Activated CD4-positive, alpha-beta memory T cell treated with anti-CD3 and anti-CD28 coated beads for 36 hours (primary cell): ENCODE data around the gene NFIX. TPM values are rescaled to one million over a fixed set of nuclear protein-coding genes. Genes with fewer than 3 reads are reported as not detected.

Experiments used
- CTCF ChIA-PET: fragments of 350-600 bp; sonication (Branson Sonifier 250); formaldehyde crosslinking; loops from one replicate; lab custom pipeline; 2021; ENCODE audit warnings: antibody characterized with exemption, inconsistent platforms; lab: Charles Lee
- POLR2A ChIA-PET: fragments of 350-600 bp; sonication (Branson Sonifier 250); formaldehyde crosslinking; loops from one replicate; lab custom pipeline; 2021; ENCODE audit warnings: antibody characterized with exemption; lab: Charles Lee
- DNase-seq: peaks from one replicate; pipeline ENCODE4 v3.0.0-alpha.2; 2020
- H3K27ac Mint-ChIP-seq: one replicate; pipeline ENCODE4 v1.8.0; 2021; ENCODE audit warnings: mixed read lengths
- H3K27me3 Mint-ChIP-seq: one replicate; pipeline ENCODE4 v1.8.0; 2021; ENCODE audit warnings: mixed read lengths
- H3K36me3 Mint-ChIP-seq: one replicate; pipeline ENCODE4 v1.8.0; 2021; ENCODE audit warnings: mixed read lengths
- H3K4me1 Mint-ChIP-seq: one replicate; pipeline ENCODE4 v1.8.0; 2021; ENCODE audit warnings: low read depth, mixed read lengths
- H3K4me3 Mint-ChIP-seq: one replicate; pipeline ENCODE4 v1.8.0; 2021; ENCODE audit warnings: mild to moderate bottlenecking, mixed read lengths
- H3K9me3 Mint-ChIP-seq: one replicate; pipeline ENCODE4 v1.8.0; 2021; ENCODE audit warnings: mixed read lengths
- intact Hi-C: fragments of 100-400 bp; cut with micrococcal nuclease; formaldehyde crosslinking; loops from one replicate; pipeline ENCODE4 v1.15.1; 2023
- total RNA-seq, 2 experiments: library from RNA; stranded (reverse); gene quantifications; one replicate each; pipeline ENCODE4 v1.2.3, GENCODE V29; 2021

The NFIX gene
- total RNA-seq, 2 experiments from 2014 or later = 1.6 to 2.0 TPM

GRCh38 chr19:13004273-13004672 lies 9.0 kb downstream of the NFIX start:
- intact Hi-C loops = no loop called here
- H3K9me3 Mint-ChIP-seq = no peaks in the 10 kb centered on the region
- no peaks in the 10 kb centered on the region for H3K36me3 Mint-ChIP-seq
- no peak overlapping the region for H3K4me3 Mint-ChIP-seq
- peaks cover 7% of the 10 kb centered on the region for H3K27me3 Mint-ChIP-seq
- DNase-seq = no peak
- ChIA-PET CTCF (interaction anchor here (0.6 to 5.2 kb wide), 4 partner anchors 13 to 89 kb away, joined by 3 to 26 read pairs (median 4); no protein-coding TSS in a partner anchor), POLR2A (no interaction called here)
- H3K27ac Mint-ChIP-seq = no peak overlapping the region
- H3K4me1 Mint-ChIP-seq = no peaks in the 10 kb centered on the region

GRCh38 chr19:13005253-13005652 lies 10.0 kb downstream of the NFIX start:
- CTCF ChIA-PET = interaction anchor here (0.8 to 5.2 kb wide), 6 partner anchors 26 to 88 kb away, joined by 3 to 26 read pairs (median 5); no protein-coding TSS in a partner anchor
- Mint-ChIP-seq H3K4me3 (no peak overlapping the region), H3K27ac (no peak overlapping the region), H3K36me3 (no peaks in the 10 kb centered on the region), H3K4me1 (no peaks in the 10 kb centered on the region), H3K9me3 (no peaks in the 10 kb centered on the region), H3K27me3 (peaks cover 11% of the 10 kb centered on the region)
- intact Hi-C loops = no loop called here
- POLR2A ChIA-PET = no interaction called here
- DNase-seq = no peak

DNA sequence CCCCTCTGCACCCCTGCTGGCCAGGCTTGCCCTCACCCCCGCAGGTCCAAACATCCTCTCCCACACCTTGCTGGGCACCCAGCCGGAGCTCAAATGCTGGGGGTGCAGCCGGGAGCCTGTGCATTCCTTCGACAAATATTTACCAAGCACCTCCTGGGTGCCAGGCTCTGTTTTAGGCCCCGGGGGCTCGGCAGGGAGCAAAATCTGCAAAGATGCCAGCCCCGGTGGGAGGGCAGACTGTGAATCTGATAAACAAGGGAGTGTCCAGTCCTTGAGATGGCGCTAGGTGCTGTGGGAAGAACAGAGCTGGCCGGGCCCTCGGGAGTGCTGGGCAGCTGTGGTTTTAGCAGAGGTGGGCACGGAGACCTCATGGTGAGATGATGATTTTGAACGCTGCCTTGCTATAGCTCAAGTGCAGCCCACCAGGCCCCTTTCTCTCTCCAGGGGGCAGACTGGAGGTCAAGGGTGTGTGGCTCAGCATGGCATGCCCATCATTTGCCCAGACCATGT lies 10.6 kb downstream of the NFIX start:
- Mint-ChIP-seq H3K4me1 (no peaks in the 10 kb centered on the region), H3K27ac (no peak overlapping the region), H3K4me3 (no peak overlapping the region), H3K9me3 (no peaks in the 10 kb centered on the region), H3K27me3 (peaks cover 17% of the 10 kb centered on the region), H3K36me3 (no peaks in the 10 kb centered on the region)
- intact Hi-C loops = no loop called here
- no peak for DNase-seq
- CTCF ChIA-PET = interaction anchor here (1.4 to 5.2 kb wide), 5 partner anchors 28 to 88 kb away, joined by 5 to 26 read pairs (median 8); no protein-coding TSS in a partner anchor
- POLR2A ChIA-PET = no interaction called here

GRCh38 chr19:13006431-13007281 lies 11.4 kb downstream of the NFIX start:
- no peaks in the 10 kb centered on the region for H3K9me3 Mint-ChIP-seq
- no peak for DNase-seq
- H3K27me3 Mint-ChIP-seq = peaks cover 24% of the 10 kb centered on the region
- ChIA-PET CTCF (interaction anchor here (1.4 to 5.2 kb wide), 4 partner anchors 27 to 88 kb away, joined by 5 to 26 read pairs (median 8); no protein-coding TSS in a partner anchor), POLR2A (no interaction called here)
- H3K36me3 Mint-ChIP-seq = no peaks in the 10 kb centered on the region
- peaks cover 3% of the 10 kb centered on the region for H3K4me1 Mint-ChIP-seq
- no peak overlapping the region for H3K4me3 Mint-ChIP-seq
- no peak overlapping the region for H3K27ac Mint-ChIP-seq
- intact Hi-C loops = no loop called here

GRCh38 chr19:13007292-13008045 lies 12.2 kb downstream of the NFIX start:
- Mint-ChIP-seq H3K36me3 (no peaks in the 10 kb centered on the region), H3K27me3 (peaks cover 31% of the 10 kb centered on the region), H3K9me3 (no peaks in the 10 kb centered on the region), H3K4me1 (peaks cover 6% of the 10 kb centered on the region), H3K27ac (no peak overlapping the region), H3K4me3 (no peak overlapping the region)
- intact Hi-C loops = no loop called here
- ChIA-PET CTCF (interaction anchor here (1.5 to 2.0 kb wide), 2 partner anchors 30 to 87 kb away, joined by 8 read pairs; no protein-coding TSS in a partner anchor), POLR2A (no interaction called here)
- no peak for DNase-seq

DNA sequence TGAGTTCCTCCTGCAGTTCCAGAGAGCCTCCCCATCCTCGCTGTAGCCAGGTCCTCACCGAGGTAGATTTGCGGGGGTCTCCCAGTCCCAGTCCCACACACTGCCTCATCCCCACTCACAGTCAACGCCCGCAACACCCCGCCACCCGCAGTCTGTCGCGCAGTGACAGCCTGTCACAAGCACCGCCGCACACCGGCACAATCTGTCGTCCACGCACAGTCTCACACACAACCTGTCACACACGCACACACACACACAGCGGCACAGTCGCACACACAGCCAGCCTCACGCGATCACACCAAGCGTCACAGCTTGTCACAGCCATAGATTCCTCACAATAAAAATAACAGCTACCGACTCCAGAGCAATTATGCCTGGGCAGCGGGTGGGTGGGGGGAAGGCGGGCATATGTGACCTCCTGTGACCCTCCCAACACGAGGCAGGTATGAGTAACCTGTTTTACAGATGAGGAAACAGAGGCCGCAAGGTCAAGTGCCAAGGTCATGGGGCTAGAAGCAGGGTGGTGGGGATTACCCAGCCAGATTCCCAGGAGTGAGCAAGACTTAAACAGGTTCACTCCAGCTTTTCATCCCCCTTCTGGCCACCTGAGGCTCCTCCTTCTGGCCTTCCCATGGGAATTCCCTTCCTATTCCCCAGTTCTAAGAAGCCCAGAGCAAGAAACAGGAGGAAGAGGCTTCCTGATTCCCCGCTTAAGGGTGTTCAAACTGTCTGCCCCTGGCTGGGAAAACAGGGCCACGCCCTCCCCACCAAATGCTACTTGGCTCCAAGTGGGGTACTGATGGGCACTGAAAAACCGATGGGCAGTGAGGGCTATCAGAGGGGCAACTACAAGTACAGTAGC lies 13.9 kb downstream of the NFIX start:
- Mint-ChIP-seq H3K27ac (no peak overlapping the region), H3K4me3 (no peak overlapping the region), H3K36me3 (peaks cover 2% of the 10 kb centered on the region), H3K4me1 (peaks cover 20% of the 10 kb centered on the region), H3K27me3 (peaks cover 43% of the 10 kb centered on the region), H3K9me3 (no peaks in the 10 kb centered on the region)
- no peak for DNase-seq
- intact Hi-C loops = no loop called here
- ChIA-PET CTCF (no interaction called here), POLR2A (no interaction called here)

DNA sequence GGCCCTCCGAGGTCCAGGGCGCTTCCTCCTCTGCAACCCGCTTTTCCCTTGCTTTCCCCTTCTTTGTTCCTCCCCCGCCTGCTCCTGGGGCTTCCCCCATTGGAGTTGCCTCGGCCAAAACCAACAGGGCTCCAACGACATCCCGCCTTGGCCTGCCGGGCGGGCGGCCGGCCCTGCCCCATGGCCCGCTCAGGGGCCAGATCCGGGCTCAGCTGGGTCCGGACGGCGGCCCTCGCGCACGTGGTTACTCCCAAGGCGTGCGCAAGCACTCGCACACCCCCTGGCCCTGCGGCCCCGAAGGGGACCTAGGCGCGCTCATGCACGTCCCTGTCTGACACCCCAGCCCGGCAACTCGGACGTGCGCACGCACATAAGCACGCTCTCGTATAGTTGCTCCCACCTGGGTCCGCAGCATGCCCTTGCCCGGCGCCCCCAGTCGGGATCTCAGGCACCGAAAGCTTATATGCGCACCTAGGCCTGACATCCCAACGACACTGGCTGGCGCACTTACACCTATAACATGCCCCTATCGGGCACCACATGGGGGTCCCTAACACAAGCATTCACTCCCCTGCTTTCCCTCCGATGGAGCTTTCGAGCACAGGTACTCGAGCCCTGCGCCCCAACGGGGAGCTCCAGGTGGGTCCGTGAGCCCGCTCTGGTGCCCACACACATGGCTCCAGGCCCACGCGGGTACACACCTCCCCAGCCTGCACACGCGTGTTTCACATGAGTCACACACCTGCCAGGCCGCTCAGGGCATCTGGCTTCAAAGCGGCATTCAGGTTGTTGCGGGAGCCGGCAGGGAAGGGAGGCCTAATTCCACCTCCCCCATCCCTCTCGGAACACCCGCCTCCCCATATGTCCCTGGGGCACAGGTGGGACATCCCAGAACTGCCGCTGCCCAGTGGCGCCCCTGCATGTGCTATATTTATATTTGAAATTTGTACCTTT lies 15.0 kb downstream of the NFIX start:
- no peak for DNase-seq
- no peaks in the 10 kb centered on the region for H3K9me3 Mint-ChIP-seq
- H3K4me3 Mint-ChIP-seq = no peak overlapping the region
- H3K36me3 Mint-ChIP-seq = peaks cover 2% of the 10 kb centered on the region
- intact Hi-C loops = no loop called here
- peaks cover 52% of the 10 kb centered on the region for H3K27me3 Mint-ChIP-seq
- ChIA-PET POLR2A (no interaction called here), CTCF (interaction anchor here (0.7 to 2.1 kb wide), 3 partner anchors 11 to 84 kb away, joined by 3 to 8 read pairs (median 3); no protein-coding TSS in a partner anchor)
- no peak overlapping the region for H3K27ac Mint-ChIP-seq
- H3K4me1 Mint-ChIP-seq = peaks cover 21% of the 10 kb centered on the region

GRCh38 chr19:13010992-13011652 lies 15.8 kb downstream of the NFIX start:
- Mint-ChIP-seq H3K36me3 (peaks cover 2% of the 10 kb centered on the region), H3K27me3 (peaks cover 58% of the 10 kb centered on the region), H3K9me3 (no peaks in the 10 kb centered on the region), H3K4me3 (no peak overlapping the region), H3K27ac (no peak overlapping the region), H3K4me1 (peaks cover 21% of the 10 kb centered on the region)
- ChIA-PET POLR2A (no interaction called here), CTCF (interaction anchor here (0.7 to 2.1 kb wide), 3 partner anchors 11 to 83 kb away, joined by 3 to 8 read pairs (median 3); no protein-coding TSS in a partner anchor)
- DNase-seq = no peak
- intact Hi-C loops = no loop called here

- no peak overlapping the region for H3K27ac Mint-ChIP-seq
- no peak overlapping the region for H3K4me3 Mint-ChIP-seq
- peaks cover 58% of the 10 kb centered on the region for H3K27me3 Mint-ChIP-seq
- H3K4me1 Mint-ChIP-seq = peaks cover 21% of the 10 kb centered on the region
- peak; percentile 30 for DNase-seq
- intact Hi-C loops = loop anchor here (2.0 kb wide), 1 partner anchor 87 kb away; no protein-coding TSS in a partner anchor
- H3K36me3 Mint-ChIP-seq = peaks cover 2% of the 10 kb centered on the region
- CTCF ChIA-PET = interaction anchor here (2.1 kb wide), 1 partner anchor 83 kb away, joined by 8 read pairs; no protein-coding TSS in a partner anchor
- POLR2A ChIA-PET = no interaction called here
- no peaks in the 10 kb centered on the region for H3K9me3 Mint-ChIP-seq
Measured at GRCh38 chr19:13011653-13012389, 16.5 kb downstream of the NFIX start.

DNA sequence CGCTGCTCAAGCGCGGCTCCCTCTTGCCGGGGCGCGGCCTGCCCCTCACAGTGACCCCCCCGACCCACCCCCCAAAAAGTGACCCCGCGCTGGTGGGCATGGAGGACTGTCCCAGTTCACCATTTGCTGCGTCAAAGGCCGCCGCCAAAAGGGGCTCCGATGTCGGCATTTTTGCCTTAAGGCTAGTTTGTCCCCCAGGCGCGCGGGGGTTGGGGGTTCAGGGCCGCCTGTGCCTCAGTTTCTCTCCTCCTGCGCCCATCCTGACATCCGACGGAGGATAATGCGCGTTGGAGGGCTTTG lies 17.1 kb downstream of the NFIX start:
- no peaks in the 10 kb centered on the region for H3K9me3 Mint-ChIP-seq
- POLR2A ChIA-PET = no interaction called here
- peak overlapping the region; percentile 79 for H3K4me3 Mint-ChIP-seq
- H3K4me1 Mint-ChIP-seq = peaks cover 21% of the 10 kb centered on the region
- H3K27me3 Mint-ChIP-seq = peaks cover 58% of the 10 kb centered on the region
- H3K36me3 Mint-ChIP-seq = peaks cover 2% of the 10 kb centered on the region
- H3K27ac Mint-ChIP-seq = peak overlapping the region; percentile 66
- CTCF ChIA-PET = no interaction called here
- no peak for DNase-seq
- intact Hi-C loops = loop anchor here (2.0 kb wide), 1 partner anchor 86 kb away; no protein-coding TSS in a partner anchor
